NCI-H2196 (cell line): Measurements from ENCODE around the gene ANKS3.

Experiments
- DNase-seq: peaks from one replicate; lab custom pipeline; 2025; ENCODE audit not compliant: unreplicated experiment; lab: John Stamatoyannopoulos, UW

Gene ANKS3

GRCh38 chr16:4651827-4652226 is 82.2 kb downstream of the ANKS3 start:
- DNase-seq, result no peak

- DNase-seq, result peak; percentile 72
Observed at GRCh38 chr16:4650443-4651074, 83.5 kb downstream of the ANKS3 start.

GRCh38 chr16:4649744-4650442 is 84.2 kb downstream of the ANKS3 start:
- DNase-seq, result no peak

- DNase-seq, result no peak
Observed at GRCh38 chr16:4648917-4649316, 85.2 kb downstream of the ANKS3 start.

GRCh38 chr16:4647644-4647980 is 86.5 kb downstream of the ANKS3 start:
- no peak for DNase-seq

GRCh38 chr16:4646773-4647643 is 87.1 kb downstream of the ANKS3 start:
- no peak for DNase-seq
